Endothelial cell of umbilical vein (primary cell): Measurements from ENCODE around the gene KISS1. TPM values are rescaled to one million over a fixed set of nuclear protein-coding genes. Genes with fewer than 3 reads are reported as not detected.

ENCODE experiments used
- BruUV-seq: library from RNA; stranded (reverse); fragments of 400-500 nt; replicated peaks from 2 replicates; lab custom pipeline; 2021; lab: Mats Ljungman, UMichigan
- CTCF ChIA-PET: fragments of 300-600, 350-600 bp; sonication (Branson Sonifier 250); formaldehyde crosslinking; loops from one replicate; lab custom pipeline; 2021; ENCODE audit warnings: antibody characterized with exemption, inconsistent platforms; lab: Charles Lee
- POLR2A ChIA-PET: fragments of 300-600, 350-600 bp; sonication (Branson Sonifier 250); formaldehyde crosslinking; loops from one replicate; lab custom pipeline; 2021; ENCODE audit warnings: antibody characterized with exemption, inconsistent platforms; lab: Charles Lee
- DNase-seq: peaks from one replicate; pipeline ENCODE4 v3.0.0-alpha.2; 2011; ENCODE audit warnings: low read depth, low spot score
- FAIRE-seq: peaks from 2 replicates; lab custom pipeline; 2011; peaks lifted over from hg19 to GRCh38; lab: Jason Lieb, UNC
- H2AFZ ChIP-seq: 2 replicates; pipeline ENCODE4 v1.6.0; 2012; ENCODE audit warnings: low read depth, low read length, control low read depth, inconsistent platforms
- H3K27ac ChIP-seq: 2 replicates; pipeline ENCODE4 v1.5.1; 2011; ENCODE audit warnings: low read depth, mild to moderate bottlenecking, control low read depth, low read length, moderate library complexity; ENCODE audit not compliant: insufficient read depth
- H3K27me3 ChIP-seq, 2 experiments: 2 replicates each; pipeline versions ENCODE4 v1.6.0 to v1.6.1; 2011; ENCODE audit warnings: low read length in 2 of 2, mixed read lengths in 1 of 2; ENCODE audit not compliant: control insufficient read depth in 2 of 2, insufficient read depth in 2 of 2
- H3K36me3 ChIP-seq, 2 experiments: 2 replicates in 1 of 2; 3 replicates in 1 of 2; pipeline ENCODE4 v1.5.1; 2011; ENCODE audit warnings: low read length in 2 of 2, mild to moderate bottlenecking in 1 of 2, moderate library complexity in 1 of 2; ENCODE audit not compliant: control insufficient read depth in 2 of 2, insufficient read depth in 2 of 2; ENCODE audit errors: extremely low read depth in 1 of 2
- H3K4me1 ChIP-seq: 3 replicates; pipeline ENCODE4 v1.5.1; 2011; ENCODE audit warnings: mild to moderate bottlenecking, low read length; ENCODE audit not compliant: control insufficient read depth, insufficient read depth; ENCODE audit errors: extremely low read depth
- H3K4me2 ChIP-seq: 2 replicates; pipeline ENCODE4 v1.6.1; 2011; ENCODE audit warnings: low read length, control low read depth, mixed read lengths; ENCODE audit not compliant: insufficient read depth
- H3K4me3 ChIP-seq, 3 experiments: fragments of 200-600 bp in 1 of 3; sonication (generic), shearing (Covaris generic) in 1 of 3; replicated peaks in 1 of 3; 2 replicates each; pipeline ENCODE4 v1.5.1; 2011 to 2016; ENCODE audit warnings: control low read depth in 3 of 3, low read length in 3 of 3, mild to moderate bottlenecking in 2 of 3, inconsistent platforms in 1 of 3, low read depth in 1 of 3, moderate library complexity in 1 of 3; ENCODE audit not compliant: insufficient read depth in 1 of 3
- H3K79me2 ChIP-seq: 2 replicates; pipeline ENCODE4 v1.6.0; 2012; ENCODE audit warnings: low read length, inconsistent platforms; ENCODE audit not compliant: control insufficient read depth, insufficient read depth
- H3K9ac ChIP-seq: replicated peaks from 2 replicates; pipeline ENCODE3; 2011; ENCODE audit warnings: low read length, control low read depth; ENCODE audit not compliant: insufficient read depth; ENCODE audit errors: extremely low read depth
- H3K9me1 ChIP-seq: replicated peaks from 3 replicates; pipeline ENCODE4 v1.6.0; 2011; ENCODE audit warnings: mild to moderate bottlenecking, low read length; ENCODE audit not compliant: control insufficient read depth, insufficient read depth; ENCODE audit errors: extremely low read depth
- H3K9me3 ChIP-seq: replicated peaks from 2 replicates; pipeline ENCODE4 v1.5.1; 2012; ENCODE audit warnings: low read length, inconsistent platforms; ENCODE audit not compliant: control insufficient read depth, insufficient read depth
- H4K20me1 ChIP-seq: replicated peaks from 2 replicates; pipeline ENCODE3; 2011; ENCODE audit warnings: mild to moderate bottlenecking, low read length; ENCODE audit not compliant: control insufficient read depth, insufficient read depth; ENCODE audit errors: extremely low read depth
- CTCF ChIP-seq, 2 donors: IDR thresholded peaks; 1 replicate in 1 of 2; 2 replicates in 1 of 2; pipeline ENCODE4 v1.5.1; 2011; ENCODE audit warnings: low read length in 2 of 2, mild to moderate bottlenecking in 2 of 2, moderate library complexity in 2 of 2, control low read depth in 1 of 2, inconsistent platforms in 1 of 2, low read depth in 1 of 2; ENCODE audit not compliant: insufficient read depth in 1 of 2; ENCODE audit errors: extremely low read depth in 1 of 2
- EZH2 ChIP-seq: IDR thresholded peaks from 2 replicates; pipeline ENCODE4 v1.6.1; 2012; ENCODE audit warnings: borderline replicate concordance, low read depth, mild to moderate bottlenecking, moderate library complexity, low read length, inconsistent platforms; ENCODE audit not compliant: severe bottlenecking
- FOS ChIP-seq: IDR thresholded peaks from 2 replicates; pipeline ENCODE4 v1.6.1; 2011; ENCODE audit warnings: mild to moderate bottlenecking, low read length, moderate library complexity, borderline replicate concordance; ENCODE audit not compliant: insufficient read depth
- GATA2 ChIP-seq: IDR thresholded peaks from 2 replicates; pipeline ENCODE4 v1.7.0; 2011; ENCODE audit warnings: low read depth, mild to moderate bottlenecking, moderate library complexity, mixed read lengths, low read length; ENCODE audit not compliant: insufficient read length, insufficient read depth
- JUN ChIP-seq: IDR thresholded peaks from 2 replicates; pipeline ENCODE4 v1.6.1; 2011; ENCODE audit warnings: borderline replicate concordance, low read depth; ENCODE audit not compliant: insufficient read length, insufficient read depth
- MYC ChIP-seq: IDR thresholded peaks from one replicate; pipeline ENCODE4 v1.6.1; 2011; ENCODE audit warnings: mild to moderate bottlenecking, low read depth, low read length
- POLR2A ChIP-seq: IDR thresholded peaks from 2 replicates; pipeline ENCODE4 v1.6.1; 2012; ENCODE audit warnings: low read depth, mild to moderate bottlenecking, control low read depth, low read length
- POLR2AphosphoS5 ChIP-seq: IDR thresholded peaks from 2 replicates; pipeline ENCODE4 v1.6.1; 2012; ENCODE audit warnings: low read depth, mild to moderate bottlenecking, control low read depth, low read length, moderate library complexity; ENCODE audit not compliant: insufficient read depth
- dilution Hi-C: fragments of 300-500 bp; cut with MboI; formaldehyde crosslinking; loops from one replicate; pipeline ENCODE4 v1.15.0; 2019; ENCODE audit warnings: low sequenced_read_pairs; ENCODE audit not compliant: extremely low pct_ligation_motif_present
- intact Hi-C: fragments of 100-400 bp; cut with micrococcal nuclease; formaldehyde crosslinking; loops from one replicate; pipeline ENCODE4 v1.10.0; 2022
- polyA plus RNA-seq, 4 experiments: library from polyadenylated mRNA; depleted of rRNA in 3 of 4; stranded (reverse) in 3 of 4; unstranded in 1 of 4; fragments of >200 nt; gene quantifications; 2 replicates each; pipeline versions ENCODE4 v1.2.1 to v1.2.3, GENCODE V29; 2011 to 2012; ENCODE audit warnings: missing spikeins in 1 of 4
- total RNA-seq: library from RNA; stranded (reverse); gene quantifications from 2 replicates; pipeline ENCODE4 v1.2.3, GENCODE V29; 2021
- TF ChIP-seq, protein P1 (sequence below): IDR thresholded peaks from 2 replicates; pipeline ENCODE4 v1.6.1; 2011; ENCODE audit not compliant: insufficient read depth, insufficient read length

Gene KISS1
- total and polyA plus RNA-seq, 2 donors (not counting 3 experiments of a cell fraction or from before 2014, with no cell fraction given) = 0.22 to 1.00 TPM

DNA sequence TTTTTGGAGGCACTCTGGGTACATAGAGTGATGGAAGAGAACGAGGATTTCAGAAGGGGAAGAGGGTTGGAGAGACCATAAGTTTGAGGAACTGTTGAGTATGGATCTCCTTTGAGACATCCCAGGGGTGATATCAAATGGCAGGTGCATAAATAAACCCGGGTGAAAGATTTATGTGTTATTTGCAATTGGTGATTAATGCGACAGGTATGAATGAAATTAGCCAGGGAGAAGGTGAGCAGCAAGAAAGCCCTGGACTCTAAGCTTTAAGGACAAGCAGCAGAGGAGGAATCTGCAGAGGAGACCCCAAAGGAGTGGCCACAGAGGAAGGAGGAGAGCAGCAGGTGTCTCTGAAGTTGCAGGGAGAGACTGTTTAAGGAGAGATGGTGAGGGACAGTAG, 21.3 kb downstream of the KISS1 start:
- no peaks in the 10 kb centered on the region for H3K9me3 ChIP-seq
- no peak for TF ChIP-seq CTCF (IDR thresholded peaks at IDR 0.05; ENCODE audit: extremely low read depth in 1 of 2, insufficient read depth in 1 of 2, low read depth in 1 of 2, low read length in 2 of 2)
- TF ChIP-seq, protein P1, sequence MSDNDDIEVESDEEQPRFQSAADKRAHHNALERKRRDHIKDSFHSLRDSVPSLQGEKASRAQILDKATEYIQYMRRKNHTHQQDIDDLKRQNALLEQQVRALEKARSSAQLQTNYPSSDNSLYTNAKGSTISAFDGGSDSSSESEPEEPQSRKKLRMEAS = no peak
- no peak for TF ChIP-seq POLR2AphosphoS5
- TF ChIP-seq GATA2 = no peak
- no peak for TF ChIP-seq FOS
- TF ChIP-seq MYC = no peak
- no peak for TF ChIP-seq POLR2A
- TF ChIP-seq JUN = no peak
- TF ChIP-seq EZH2 = no peak
- no peaks in the 10 kb centered on the region for H3K9me1 ChIP-seq
- intact Hi-C loops = no loop called here
- POLR2A ChIA-PET = no interaction called here
- no TSS peak for BruUV-seq
- peaks cover 24% of the 10 kb centered on the region for H3K4me1 ChIP-seq
- no peak overlapping the region for H3K9ac ChIP-seq
- CTCF ChIA-PET = interaction anchor here (26.7 kb wide), 1 partner anchor 27 kb away, joined by 770 read pairs; no protein-coding TSS in a partner anchor
- H3K4me3 ChIP-seq = no peak overlapping the region
- FAIRE-seq = no peak
- DNase-seq = no peak
- no peaks in the 10 kb centered on the region for H3K27me3 ChIP-seq
- no peaks in the 10 kb centered on the region for H4K20me1 ChIP-seq
- no peaks in the 10 kb centered on the region for H3K36me3 ChIP-seq
- no peak overlapping the region for H3K27ac ChIP-seq
- dilution Hi-C loops = loop anchor here (25.0 kb wide), 1 partner anchor 162 kb away; no protein-coding TSS in a partner anchor
- H2AFZ ChIP-seq = no peak overlapping the region
- no peaks in the 10 kb centered on the region for H3K79me2 ChIP-seq
- no peak overlapping the region for H3K4me2 ChIP-seq
